Endothelial cell (in vitro differentiated cells): Measurements from ENCODE around the gene MYO1D. TPM values are rescaled to one million over a fixed set of nuclear protein-coding genes. Genes with fewer than 3 reads are reported as not detected.

ENCODE experiments used
- DNase-seq: peaks from one replicate; pipeline ENCODE4 v3.0.0; 2021; ENCODE audit warnings: low spot score
- H3K27ac Mint-ChIP-seq: one replicate; pipeline ENCODE4 v1.8.0; 2021; ENCODE audit warnings: mixed read lengths, inconsistent platforms; ENCODE audit not compliant: unreplicated experiment
- H3K27me3 Mint-ChIP-seq: one replicate; pipeline ENCODE4 v1.8.0; 2021; ENCODE audit warnings: mild to moderate bottlenecking, moderate library complexity, mixed read lengths, inconsistent platforms; ENCODE audit not compliant: unreplicated experiment
- H3K36me3 Mint-ChIP-seq: one replicate; pipeline ENCODE4 v1.8.0; 2021; ENCODE audit warnings: mild to moderate bottlenecking, low read depth, mixed read lengths, inconsistent platforms; ENCODE audit not compliant: unreplicated experiment
- H3K4me1 Mint-ChIP-seq: one replicate; pipeline ENCODE4 v1.8.0; 2021; ENCODE audit warnings: mild to moderate bottlenecking, mixed read lengths, inconsistent platforms; ENCODE audit not compliant: unreplicated experiment
- H3K4me3 Mint-ChIP-seq: one replicate; pipeline ENCODE4 v1.8.0; 2021; ENCODE audit warnings: mild to moderate bottlenecking, mixed read lengths, inconsistent platforms; ENCODE audit not compliant: unreplicated experiment
- H3K9me3 Mint-ChIP-seq: one replicate; pipeline ENCODE4 v1.8.0; 2021; ENCODE audit warnings: mixed read lengths, inconsistent platforms; ENCODE audit not compliant: unreplicated experiment
- CTCF ChIP-seq: fragments of 200-600 bp; sonication (generic); IDR thresholded peaks from one replicate; pipeline ENCODE4 v1.5.0; 2021; ENCODE audit warnings: antibody characterized with exemption; ENCODE audit not compliant: unreplicated experiment
- total RNA-seq: library from RNA; stranded (reverse); fragmentation: NEBNext Ultra II Directional; extraction: Animal tissue kit (Norgen Biotek cat#: 25700); gene quantifications from one replicate; pipeline ENCODE4 v1.2.1, GENCODE V29; 2021; ENCODE audit not compliant: unreplicated experiment

MYO1D gene
- total RNA-seq, 1 donor from 2014 or later: 26.4 TPM

- H3K27ac Mint-ChIP-seq: no peak within 1 kb of the TSS
- H3K27me3 Mint-ChIP-seq: peaks cover 10% of the 10 kb centered on the region
- peak within 1 kb of the TSS; percentile 90 for H3K4me3 Mint-ChIP-seq
- no peaks in the 10 kb centered on the region for H3K9me3 Mint-ChIP-seq
- TF ChIP-seq CTCF: no peak
- peak; percentile 79 for DNase-seq
- H3K36me3 Mint-ChIP-seq: peaks cover 8% of the 10 kb centered on the region
- peaks cover 10% of the 10 kb centered on the region for H3K4me1 Mint-ChIP-seq
These were observed 390.0 kb downstream of the MYO1D start, which contains the start of gene CDK5R1 for GRCh38 chr17:32486701-32487472. Gene CDK5R1 (plus strand): TSS chr17:32486993. CDS start chr17:32487621, 628 bp downstream.

GRCh38 chr17:32486111-32486700 is 390.7 kb downstream of the MYO1D start:
- Mint-ChIP-seq H3K9me3 (no peaks in the 10 kb centered on the region), H3K4me3 (peak overlapping the region; percentile 84), H3K27me3 (peaks cover 11% of the 10 kb centered on the region), H3K27ac (no peak overlapping the region), H3K36me3 (peaks cover 13% of the 10 kb centered on the region), H3K4me1 (peaks cover 10% of the 10 kb centered on the region)
- DNase-seq: peak; percentile 70
- TF ChIP-seq CTCF: no peak

- H3K27me3 Mint-ChIP-seq: peaks cover 11% of the 10 kb centered on the region
- H3K9me3 Mint-ChIP-seq: no peaks in the 10 kb centered on the region
- peaks cover 10% of the 10 kb centered on the region for H3K4me1 Mint-ChIP-seq
- TF ChIP-seq CTCF: no peak
- H3K27ac Mint-ChIP-seq: no peak overlapping the region
- no peak for DNase-seq
- H3K36me3 Mint-ChIP-seq: peaks cover 16% of the 10 kb centered on the region
- peak overlapping the region; percentile 84 for H3K4me3 Mint-ChIP-seq
These were observed 391.4 kb downstream of the MYO1D start for GRCh38 chr17:32485261-32486110.

GRCh38 chr17:32484628-32485027 is 392.3 kb downstream of the MYO1D start:
- H3K27ac Mint-ChIP-seq: no peak overlapping the region
- H3K4me1 Mint-ChIP-seq: peaks cover 10% of the 10 kb centered on the region

More at GRCh38 chr17:32484628-32485027, 392.3 kb downstream of the MYO1D start:
- TF ChIP-seq CTCF: no peak
- H3K9me3 Mint-ChIP-seq: no peaks in the 10 kb centered on the region
- H3K36me3 Mint-ChIP-seq: peaks cover 23% of the 10 kb centered on the region
- H3K4me3 Mint-ChIP-seq: no peak overlapping the region
- no peak for DNase-seq
- peaks cover 11% of the 10 kb centered on the region for H3K27me3 Mint-ChIP-seq
